Esophagus muscularis mucosa (tissue), 4 donors: ENCODE data around the gene RPL38. TPM values are rescaled to one million over a fixed set of nuclear protein-coding genes. Genes with fewer than 3 reads are reported as not detected.

Experiments
- DNase-seq: peaks from one replicate; pipeline ENCODE4 v3.0.0-alpha.2; 2017; ENCODE audit errors: extremely low spot score
- H3K27ac ChIP-seq, 4 donors: fragments of 200-600 bp; sonication (generic); replicated peaks in 1 of 4; 1 replicate in 3 of 4; 2 replicates in 1 of 4; pipeline ENCODE4 v1.5.1; 2016 to 2019; ENCODE audit warnings: mild to moderate bottlenecking in 1 of 4
- H3K27me3 ChIP-seq, 4 donors: fragments of 200-600 bp; sonication (generic); one replicate each; pipeline versions ENCODE4 v1.5.1 to v1.6.0; 2016 to 2019
- H3K36me3 ChIP-seq, 4 donors: fragments of 200-600 bp; sonication (generic); one replicate each; pipeline ENCODE4 v1.5.1; 2016 to 2019
- H3K4me1 ChIP-seq, 4 donors: fragments of 200-600 bp; sonication (generic); one replicate each; pipeline ENCODE4 v1.5.1; 2016 to 2019
- H3K4me3 ChIP-seq, 4 donors: fragments of 200-600 bp; sonication (generic); 1 replicate in 2 of 4; 2 replicates in 2 of 4; pipeline ENCODE4 v1.5.1; 2016 to 2019; ENCODE audit warnings: mild to moderate bottlenecking in 4 of 4, moderate library complexity in 1 of 4
- H3K9me3 ChIP-seq, 4 donors: fragments of 200-600 bp; sonication (generic); 1 replicate in 3 of 4; 2 replicates in 1 of 4; pipeline ENCODE4 v1.5.1; 2016 to 2019
- CTCF ChIP-seq, 3 experiments: fragments of 200-600 bp in 2 of 3; fragments of 450-650 bp in 1 of 3; sonication (generic) in 2 of 3; IDR thresholded peaks; one replicate each; pipeline ENCODE4 v1.5.1; 2017 to 2019; ENCODE audit warnings: antibody characterized with exemption in 3 of 3, mild to moderate bottlenecking in 2 of 3, moderate library complexity in 1 of 3
- EP300 ChIP-seq: sonication (generic); formaldehyde crosslinking; IDR thresholded peaks from one replicate; pipeline ENCODE4 v1.6.1; 2017; ENCODE audit warnings: antibody characterized with exemption
- POLR2A ChIP-seq: fragments of 450-650 bp; IDR thresholded peaks from one replicate; pipeline ENCODE4 v1.6.1; 2017; ENCODE audit warnings: antibody characterized with exemption, moderate library complexity, mild to moderate bottlenecking, low read depth
- POLR2AphosphoS5 ChIP-seq, 2 donors: sonication (generic); formaldehyde crosslinking; IDR thresholded peaks; one replicate each; pipeline ENCODE4 v1.6.1; 2017; ENCODE audit warnings: antibody characterized with exemption in 2 of 2
- WGBS: methylation state at CpG from one replicate; pipeline ENCODE4 v1.1.5; 2018; 5-methylcytosine and 5-hydroxymethylcytosine counted together
- intact Hi-C: fragments of 100-400 bp; cut with DNase I; formaldehyde crosslinking; loops from one replicate; pipeline ENCODE4 v1.15.1; 2023
- total RNA-seq, 4 donors: library from RNA; depleted of rRNA; stranded (reverse); fragments of >200 nt; gene quantifications; one replicate each; pipeline versions ENCODE4 v1.1.0 to v1.2.1, GENCODE V29; 2016

The RPL38 gene
- total RNA-seq, 4 donors from 2014 or later: 445 to 1,296 (median 979) TPM

GRCh38 chr17:74220219-74220618 lies 16.7 kb downstream of the RPL38 start:
- Histone ChIP-seq H3K4me1 (peaks cover 0 to 18% (median 3%) of the 10 kb centered on the region in 4 donors), H3K9me3 (no peaks in the 10 kb centered on the region), H3K27ac (no peak overlapping the region), H3K4me3 (no peak overlapping the region), H3K36me3 (peaks cover 0 to 34% (median 26%) of the 10 kb centered on the region in 4 donors), H3K27me3 (no peaks in the 10 kb centered on the region)
- no peak for DNase-seq
- intact Hi-C loops: no loop called here
- 88% methylated on average over 2 of the region's 2 CpGs for WGBS
- TF ChIP-seq POLR2AphosphoS5 (IDR thresholded peaks at IDR 0.05) (no peak), POLR2A (no peak), EP300 (no peak), CTCF (IDR thresholded peaks at IDR 0.05) (no peak)

GRCh38 chr17:74220946-74221818 lies 17.7 kb downstream of the RPL38 start:
- Histone ChIP-seq H3K36me3 (peaks cover 0 to 39% (median 28%) of the 10 kb centered on the region in 4 donors), H3K27ac (no peak overlapping the region), H3K4me3 (no peak overlapping the region), H3K4me1 (peaks cover 0 to 10% (median 0%) of the 10 kb centered on the region in 4 donors), H3K27me3 (no peaks in the 10 kb centered on the region), H3K9me3 (no peaks in the 10 kb centered on the region)
- TF ChIP-seq POLR2AphosphoS5 (IDR thresholded peaks at IDR 0.05): no peak
- no peak for TF ChIP-seq CTCF (IDR thresholded peaks at IDR 0.05)
- TF ChIP-seq POLR2A: no peak
- no peak for TF ChIP-seq EP300
- 96% methylated on average over 9 of the region's 16 CpGs for WGBS
- intact Hi-C loops: no loop called here
- no peak for DNase-seq

DNA sequence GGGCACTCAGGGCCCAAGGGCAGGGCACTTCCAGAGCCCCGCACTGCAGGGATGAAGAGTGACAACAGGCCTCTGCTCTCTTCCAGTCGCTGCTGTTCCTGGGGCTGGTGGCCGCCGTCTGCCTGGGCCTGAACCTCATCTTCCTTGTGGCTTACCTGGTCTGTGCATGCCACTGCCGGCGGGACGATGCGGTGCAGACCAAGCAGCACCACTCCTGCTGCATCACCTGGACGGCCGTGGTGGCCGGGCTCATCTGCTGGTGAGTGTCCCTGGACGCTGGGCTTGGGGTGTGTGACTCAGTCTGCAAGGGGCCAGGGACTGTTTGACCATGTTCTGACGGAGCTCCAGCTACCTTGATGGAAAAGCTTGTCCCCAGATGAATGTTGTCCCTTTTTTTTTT lies 18.9 kb downstream of the RPL38 start:
- H3K36me3 ChIP-seq: peaks cover 0 to 38% (median 28%) of the 10 kb centered on the region in 4 donors
- H3K4me1 ChIP-seq: no peaks in the 10 kb centered on the region
- H3K27ac ChIP-seq: no peak overlapping the region
- no peak for TF ChIP-seq POLR2AphosphoS5 (IDR thresholded peaks at IDR 0.05)
- TF ChIP-seq POLR2A: no peak
- no peak for TF ChIP-seq CTCF (IDR thresholded peaks at IDR 0.05)
- no peak for TF ChIP-seq EP300
- no peak overlapping the region for H3K4me3 ChIP-seq
- no peak for DNase-seq
- no peaks in the 10 kb centered on the region for H3K9me3 ChIP-seq
- no peaks in the 10 kb centered on the region for H3K27me3 ChIP-seq
- WGBS: 92% methylated on average over 8 of the region's 13 CpGs
- intact Hi-C loops: no loop called here

- WGBS: 97% methylated on average over 11 of the region's 14 CpGs
- intact Hi-C loops: no loop called here
- H3K27me3 ChIP-seq: no peaks in the 10 kb centered on the region
Measured at GRCh38 chr17:74223901-74224300, 20.4 kb downstream of the RPL38 start.

More at GRCh38 chr17:74223901-74224300, 20.4 kb downstream of the RPL38 start:
- Histone ChIP-seq H3K36me3 (peaks cover 0 to 39% (median 28%) of the 10 kb centered on the region in 4 donors), H3K27ac (no peak overlapping the region), H3K4me3 (no peak overlapping the region), H3K9me3 (no peaks in the 10 kb centered on the region), H3K4me1 (no peaks in the 10 kb centered on the region)
- no peak for DNase-seq
- TF ChIP-seq CTCF (IDR thresholded peaks at IDR 0.05): no peak
- TF ChIP-seq EP300: no peak
- no peak for TF ChIP-seq POLR2A
- TF ChIP-seq POLR2AphosphoS5 (IDR thresholded peaks at IDR 0.05): no peak
